HCT116 (cell line): Measurements from ENCODE around the gene TSPEAR. TPM values are rescaled to one million over a fixed set of nuclear protein-coding genes. Genes with fewer than 3 reads are reported as not detected.
A peak's percentile ranks its signal among the peaks of the same experiment; 100 is the strongest.

Experiments used
- ATAC-seq: fragments of 200-7000 bp; cut with Tn5 transposase; 2 replicates; pipeline ENCODE4 v1.9.1; 2020; ENCODE audit warnings: mild to moderate bottlenecking, moderate library complexity
- BruUV-seq: library from RNA; stranded (reverse); fragments of 400-500 nt; replicated peaks from 2 replicates; lab custom pipeline; 2021; lab: Mats Ljungman, UMichigan
- CTCF ChIA-PET: fragments of 300-600 bp; sonication (Branson Sonifier 250); formaldehyde crosslinking; loops from one replicate; lab custom pipeline; 2021; ENCODE audit warnings: antibody characterized with exemption; lab: Charles Lee
- POLR2A ChIA-PET: fragments of 300-600, 350-600 bp; sonication (Branson Sonifier 250); formaldehyde crosslinking; loops from one replicate; lab custom pipeline; 2021; ENCODE audit warnings: antibody characterized with exemption; lab: Charles Lee
- RAD21 ChIA-PET, 2 experiments: fragments of 300-600 bp; sonication (Branson Sonifier 250); formaldehyde crosslinking; loops; one replicate each; lab custom pipeline; 2023; ENCODE audit warnings: low total read pairs in 2 of 2; ENCODE audit not compliant: uncharacterized antibody in 2 of 2, unreplicated experiment in 2 of 2, low non-redundant PET in 1 of 2; lab: Charles Lee
- DNase-seq: peaks from one replicate; pipeline ENCODE4 v3.0.0-alpha.2; 2010; ENCODE audit warnings: low read depth, low spot score
- H2AFZ ChIP-seq: fragments of 200-600 bp; shearing (Covaris generic), sonication (generic); 2 replicates; pipeline ENCODE4 v1.6.1; 2017; ENCODE audit warnings: low read depth, mixed run types, mixed read lengths, antibody characterized with exemption, low read length; ENCODE audit not compliant: poor library complexity, severe bottlenecking
- H3K27ac ChIP-seq: 2 replicates; pipeline ENCODE4 v1.5.1; 2012; ENCODE audit warnings: low read depth, low read length
- H3K27me3 ChIP-seq: fragments of 200-600 bp; sonication (generic); 2 replicates; pipeline ENCODE4 v1.6.1; 2016; ENCODE audit warnings: mixed run types, low read length, mixed read lengths; ENCODE audit not compliant: insufficient read depth
- H3K36me3 ChIP-seq, 2 experiments: fragments of 200-500 bp in 1 of 2; fragments of 200-600 bp in 1 of 2; sonication (Bioruptor generic) in 1 of 2; sonication (generic) in 1 of 2; 2 replicates each; pipeline versions ENCODE4 v1.5.1 to v1.6.1; 2014 to 2016; ENCODE audit warnings: low read length in 2 of 2, inconsistent platforms in 1 of 2, mixed read lengths in 1 of 2, mixed run types in 1 of 2; ENCODE audit not compliant: insufficient read depth in 2 of 2, control insufficient read depth in 1 of 2
- H3K4me1 ChIP-seq, 2 experiments: fragments of 200-600 bp in 1 of 2; sonication (generic) in 1 of 2; 2 replicates each; pipeline versions ENCODE4 v1.5.1 to v1.6.1; 2012 to 2017; ENCODE audit warnings: low read length in 2 of 2, inconsistent platforms in 1 of 2, mild to moderate bottlenecking in 1 of 2, mixed read lengths in 1 of 2, mixed run types in 1 of 2, moderate library complexity in 1 of 2; ENCODE audit not compliant: insufficient read depth in 2 of 2, control insufficient read depth in 1 of 2
- H3K4me2 ChIP-seq: fragments of 200-600 bp; sonication (generic); 2 replicates; pipeline ENCODE4 v1.6.1; 2017; ENCODE audit warnings: mixed run types, low read length, mixed read lengths
- H3K4me3 ChIP-seq, 2 experiments: fragments of 200-600 bp in 1 of 2; sonication (generic) in 1 of 2; replicated peaks in 1 of 2; 2 replicates each; pipeline ENCODE4 v1.5.1; 2011 to 2016; ENCODE audit warnings: low read length in 2 of 2, control low read depth in 1 of 2, low read depth in 1 of 2, mild to moderate bottlenecking in 1 of 2, mixed read lengths in 1 of 2, mixed run types in 1 of 2
- H3K79me2 ChIP-seq: fragments of 200-600 bp; sonication (generic); 2 replicates; pipeline ENCODE4 v1.6.1; 2017; ENCODE audit warnings: mild to moderate bottlenecking, mixed run types, low read length, moderate library complexity, mixed read lengths; ENCODE audit not compliant: insufficient read depth
- H3K9ac ChIP-seq: fragments of 200-600 bp; sonication (generic); 2 replicates; pipeline ENCODE4 v1.6.1; 2016; ENCODE audit warnings: low read length, mixed read lengths
- H3K9me2 ChIP-seq: fragments of 200-600 bp; sonication (generic), shearing (Covaris generic); 2 replicates; pipeline ENCODE4 v1.6.1; 2017; ENCODE audit warnings: mixed run types, mild to moderate bottlenecking, moderate library complexity; ENCODE audit not compliant: insufficient read depth
- H3K9me3 ChIP-seq, 2 experiments: fragments of 200-500 bp in 1 of 2; fragments of 200-600 bp in 1 of 2; sonication (Bioruptor generic) in 1 of 2; sonication (generic) in 1 of 2; 2 replicates each; pipeline ENCODE4 v1.6.1; 2014 to 2017; ENCODE audit warnings: low read length in 2 of 2, mixed read lengths in 2 of 2, inconsistent platforms in 1 of 2, low read depth in 1 of 2, mild to moderate bottlenecking in 1 of 2, mixed run types in 1 of 2, moderate library complexity in 1 of 2; ENCODE audit not compliant: control insufficient read depth in 1 of 2, insufficient read depth in 1 of 2
- H4K20me1 ChIP-seq: fragments of 200-600 bp; sonication (generic), shearing (Covaris generic); 2 replicates; pipeline ENCODE4 v1.6.1; 2017; ENCODE audit warnings: mixed run types, mild to moderate bottlenecking, moderate library complexity; ENCODE audit not compliant: insufficient read depth
- ATF3 ChIP-seq: IDR thresholded peaks from 2 replicates; pipeline ENCODE4 v1.6.1; 2012
- ELF1 ChIP-seq: IDR thresholded peaks from 2 replicates; pipeline ENCODE4 v1.6.1; 2012; ENCODE audit warnings: low read depth, borderline replicate concordance
- JUND ChIP-seq: IDR thresholded peaks from 2 replicates; pipeline ENCODE4 v1.6.1; 2012
- MAX ChIP-seq: IDR thresholded peaks from 2 replicates; pipeline ENCODE4 v1.6.1; 2012
- POLR2AphosphoS5 ChIP-seq: IDR thresholded peaks from 2 replicates; pipeline ENCODE4 v1.6.1; 2011; ENCODE audit warnings: mild to moderate bottlenecking, low read depth, low read length, moderate library complexity
- RAD21 ChIP-seq: IDR thresholded peaks from 2 replicates; pipeline ENCODE4 v1.6.1; 2012; ENCODE audit warnings: low read depth, mild to moderate bottlenecking
- REST ChIP-seq: IDR thresholded peaks from 2 replicates; pipeline ENCODE4 v1.6.1; 2012; ENCODE audit warnings: low read depth
- SP1 ChIP-seq: IDR thresholded peaks from 2 replicates; pipeline ENCODE4 v1.6.1; 2012; ENCODE audit warnings: low read depth
- TCF7L2 ChIP-seq: IDR thresholded peaks from 2 replicates; pipeline ENCODE4 v1.7.0; 2011; ENCODE audit warnings: borderline replicate concordance, inconsistent platforms; ENCODE audit not compliant: insufficient read depth, insufficient read length; ENCODE audit errors: extremely low read depth
- ZBTB33 ChIP-seq: IDR thresholded peaks from 2 replicates; pipeline ENCODE4 v1.6.1; 2011; ENCODE audit warnings: mild to moderate bottlenecking, low read length, moderate library complexity; ENCODE audit not compliant: insufficient replicate concordance; ENCODE audit errors: extremely low read depth
- ZFX ChIP-seq: fragments of 450-650 bp; IDR thresholded peaks from 2 replicates; pipeline ENCODE4 v1.6.1; 2017
- ZNF274 ChIP-seq: fragments of 200-500 bp; sonication (Bioruptor generic); IDR thresholded peaks from 2 replicates; pipeline ENCODE4 v1.6.1; 2014; ENCODE audit warnings: mild to moderate bottlenecking, low read depth, low read length, inconsistent platforms
- intact Hi-C: fragments of 100-400 bp; cut with micrococcal nuclease; formaldehyde crosslinking; loops from 2 replicates; pipeline ENCODE4 v1.10.0; 2022
- total RNA-seq: library from RNA; stranded (reverse); gene quantifications from one replicate; pipeline ENCODE4 v1.2.1, GENCODE V29; 2021; ENCODE audit not compliant: unreplicated experiment

TSPEAR gene
- total RNA-seq, 1 experiment from 2014 or later = not detected

GRCh38 chr21:44511219-44511937 is 200.0 kb downstream of the TSPEAR start:
- Histone ChIP-seq H2AFZ (no peak overlapping the region), H3K9ac (no peak overlapping the region), H3K9me2 (no peaks in the 10 kb centered on the region), H4K20me1 (no peaks in the 10 kb centered on the region), H3K79me2 (no peaks in the 10 kb centered on the region), H3K4me1 (peaks cover 9 to 15% of the 10 kb centered on the region in 2 experiments), H3K27me3 (no peaks in the 10 kb centered on the region)
- ATAC-seq = no peak
- ChIA-PET RAD21 (interaction anchor here (1.1 to 1.3 kb wide), 2 partner anchors 231 to 282 kb away, joined by 5 to 6 read pairs; no protein-coding TSS in a partner anchor), CTCF (interaction anchor here (0.9 to 2.2 kb wide), 8 partner anchors 10 to 627 kb away, joined by 3 to 38 read pairs (median 7); no protein-coding TSS in a partner anchor)
- no TSS peak for BruUV-seq
- intact Hi-C loops = loop anchor here (2.0 to 10.0 kb wide), 2 partner anchors 231 to 623 kb away; no protein-coding TSS in a partner anchor
- no peak for TF ChIP-seq POLR2AphosphoS5
- TF ChIP-seq ELF1 = no peak
- TF ChIP-seq ATF3 = no peak
- no peak for TF ChIP-seq ZBTB33
- no peak for TF ChIP-seq ZFX
- no peak for TF ChIP-seq JUND
- no peak for TF ChIP-seq MAX
- TF ChIP-seq RAD21 = no peak
- no peak for TF ChIP-seq SP1
- TF ChIP-seq REST = no peak
- TF ChIP-seq ZNF274 = no peak
- no peak for TF ChIP-seq TCF7L2
- TF ChIP-seq, all 23 proteins: peak for 0
- POLR2A ChIA-PET = interaction anchor here (1.3 kb wide), 1 partner anchor 282 kb away, joined by 7 read pairs; no protein-coding TSS in a partner anchor
- no peak for DNase-seq
- no peak overlapping the region for H3K4me3 ChIP-seq
- H3K4me2 ChIP-seq = peak overlapping the region; percentile 67; the same call in 1 of the 2 replicates
- no peak overlapping the region for H3K27ac ChIP-seq
- no peaks in the 10 kb centered on the region for H3K36me3 ChIP-seq
- H3K9me3 ChIP-seq = no peaks in the 10 kb centered on the region
